Suppressor macrophage treated with lipopolysaccharide for 1 hour (primary cell): ENCODE results near the gene IFT122.
"Not testable (repeated sequence)": the region's sequence is repeated elsewhere in the genome, so short reads cannot be mapped to it uniquely, and the experiment has no call there.

ENCODE experiments used
- DNase-seq, 3 donors: peaks; one replicate each; pipeline ENCODE4 v3.0.0-alpha.2; 2020 to 2022

IFT122 gene

DNA sequence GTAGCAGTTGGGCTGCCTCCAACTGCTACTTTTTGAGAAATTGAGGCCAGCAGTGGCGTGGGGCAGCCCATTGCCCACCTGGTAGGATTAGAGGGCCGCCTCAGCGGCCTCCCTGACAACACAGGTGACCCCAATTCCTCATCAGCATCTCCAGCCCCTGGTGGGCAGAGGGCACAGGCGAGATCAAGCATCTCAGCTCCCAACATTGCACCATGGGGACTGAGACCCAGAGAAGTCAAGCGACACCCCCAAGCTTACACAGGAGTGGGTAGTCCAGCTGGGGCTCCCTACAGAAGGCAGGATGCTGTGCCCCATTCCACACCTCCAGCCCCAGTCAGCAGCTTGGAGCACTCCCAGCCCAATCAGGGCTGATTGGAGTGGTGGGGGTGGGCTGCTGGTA, 102.7 kb downstream of the IFT122 start:
- DNase-seq: no peak

DNA sequence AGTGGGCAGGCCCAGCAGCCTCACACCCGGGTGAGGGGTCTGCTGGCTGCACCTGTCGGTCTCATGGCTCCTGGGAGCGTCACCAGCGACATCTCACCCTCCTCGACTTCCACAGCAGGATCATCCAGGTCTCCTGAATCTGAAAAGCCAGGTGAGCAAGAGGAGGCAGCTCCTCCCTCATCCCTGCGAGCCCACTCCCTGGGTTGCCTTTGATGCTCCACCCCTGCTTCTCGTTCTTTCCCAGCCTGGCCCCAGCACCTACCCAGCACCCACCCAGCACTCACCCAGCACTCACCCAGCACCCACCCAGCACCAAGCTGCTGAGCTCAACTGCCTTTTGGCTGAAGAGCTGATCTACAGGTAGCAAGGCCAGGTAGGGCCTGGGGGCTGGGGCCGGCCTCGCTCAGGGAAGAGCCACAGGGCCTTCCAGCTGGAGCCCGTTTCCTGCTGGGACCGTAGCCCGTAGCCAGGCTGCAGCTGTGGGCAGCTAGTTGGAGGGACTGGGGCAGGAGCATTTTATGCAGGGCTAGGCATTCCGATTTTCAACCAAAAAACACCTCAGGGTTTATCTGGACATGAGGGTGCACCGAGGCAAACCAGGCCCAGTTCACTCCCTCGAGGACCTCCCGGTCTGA, 103.2 kb downstream of the IFT122 start, which contains the start of gene H1-8:
Gene H1-8 (plus strand): TSS at position 20 of the 635 bp plus-strand sequence. CDS start 44 bp downstream, at position 64.
- DNase-seq: no peak

DNA sequence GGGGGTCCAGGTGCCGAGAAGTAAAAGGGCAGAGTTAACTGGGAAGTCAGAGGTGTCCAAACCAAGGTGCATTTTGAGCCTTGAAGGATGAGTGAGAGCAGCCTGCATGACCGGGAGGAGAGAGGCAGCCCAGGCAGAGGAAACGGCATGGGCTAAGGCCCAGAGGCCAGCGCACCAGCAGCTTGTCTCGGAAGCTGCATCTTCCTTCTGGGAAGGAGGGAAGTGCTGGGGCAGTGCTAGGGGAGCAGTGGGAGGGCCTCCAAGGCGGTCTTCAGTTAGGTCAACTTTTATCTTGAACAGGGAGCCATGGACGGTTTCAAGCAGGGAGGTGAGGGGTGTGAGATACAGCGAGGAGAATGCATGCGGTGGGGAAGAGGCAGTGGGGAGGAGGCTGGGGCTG, 104.0 kb downstream of the IFT122 start:
- DNase-seq: no peak

DNA sequence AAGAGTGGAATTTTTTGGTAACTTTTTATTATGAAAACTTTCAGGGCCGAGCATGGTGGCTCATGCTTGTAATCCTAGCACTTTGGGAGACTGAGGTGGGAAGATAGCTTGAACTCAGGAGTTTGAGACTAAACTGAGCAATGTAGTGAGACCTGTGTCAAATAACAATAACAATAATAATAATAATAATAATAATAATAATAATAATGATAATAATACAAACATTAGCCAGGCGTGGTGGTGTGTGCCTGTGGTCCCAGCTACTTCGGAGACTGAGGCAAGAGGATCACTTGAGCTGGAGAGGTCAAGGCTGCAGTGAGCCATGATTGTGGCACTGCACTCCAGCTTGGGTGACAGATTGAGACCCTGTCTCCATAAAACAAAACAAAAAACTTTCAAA, 105.9 kb downstream of the IFT122 start:
- DNase-seq: not testable (repeated sequence)

DNA sequence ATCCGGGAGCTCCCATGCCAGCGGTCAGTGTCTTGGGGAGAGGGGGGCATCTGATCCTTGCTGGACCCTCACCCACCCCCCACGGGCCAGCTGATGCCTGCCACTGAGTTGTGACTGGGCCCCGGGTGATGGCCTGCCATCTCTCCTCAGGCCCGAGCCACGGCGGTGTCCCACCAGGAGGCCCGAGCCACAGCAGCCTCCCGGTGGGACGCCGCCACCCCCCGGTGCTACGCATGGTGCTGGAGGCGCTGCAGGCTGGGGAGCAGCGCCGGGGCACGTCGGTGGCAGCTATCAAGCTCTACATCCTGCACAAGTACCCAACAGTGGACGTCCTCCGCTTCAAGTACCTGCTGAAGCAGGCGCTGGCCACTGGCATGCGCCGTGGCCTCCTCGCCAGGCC, 107.2 kb downstream of the IFT122 start:
- no peak for DNase-seq

DNA sequence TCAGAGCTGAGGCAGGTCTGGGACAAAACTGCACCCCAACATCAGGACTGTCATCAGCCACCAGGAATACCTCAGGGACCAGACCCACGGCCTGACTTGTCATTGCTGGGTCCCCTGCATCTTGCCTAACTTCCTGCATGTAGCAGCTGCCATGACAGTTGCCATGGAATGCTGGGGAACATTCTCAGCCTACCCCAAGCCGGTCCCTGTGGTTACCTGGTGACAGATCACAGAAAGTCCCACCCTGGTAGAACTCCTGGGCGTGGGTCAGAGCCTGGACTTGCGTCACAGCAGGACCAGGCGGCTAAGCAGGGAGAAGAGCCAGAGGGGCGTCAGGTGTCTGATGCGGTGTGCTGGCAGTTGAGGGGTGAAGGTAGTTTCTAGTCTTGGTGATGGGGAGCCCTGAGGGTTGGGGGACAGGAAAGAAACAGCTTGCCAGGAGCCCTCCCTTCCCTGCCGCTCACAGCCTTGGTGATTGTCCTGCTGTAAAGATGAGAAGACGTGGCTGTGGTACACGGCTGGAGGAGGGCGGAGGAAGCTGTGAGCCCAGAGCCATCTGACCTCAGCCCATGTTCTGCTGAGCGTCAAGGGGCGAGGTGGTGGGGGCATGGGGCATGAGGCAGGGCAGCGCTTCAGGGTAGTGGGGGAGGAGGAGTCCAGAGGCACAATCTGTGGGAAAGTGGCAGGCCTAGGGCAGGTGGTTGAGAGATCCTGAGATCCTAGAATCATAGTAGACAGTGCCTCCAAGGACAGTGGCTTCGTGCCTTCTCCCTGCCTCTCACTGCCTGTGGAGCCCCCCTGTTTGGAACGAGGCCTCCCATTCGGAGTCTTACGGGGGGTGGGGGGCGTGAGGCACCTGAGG, 108.3 kb downstream of the IFT122 start:
- DNase-seq: no peak

DNA sequence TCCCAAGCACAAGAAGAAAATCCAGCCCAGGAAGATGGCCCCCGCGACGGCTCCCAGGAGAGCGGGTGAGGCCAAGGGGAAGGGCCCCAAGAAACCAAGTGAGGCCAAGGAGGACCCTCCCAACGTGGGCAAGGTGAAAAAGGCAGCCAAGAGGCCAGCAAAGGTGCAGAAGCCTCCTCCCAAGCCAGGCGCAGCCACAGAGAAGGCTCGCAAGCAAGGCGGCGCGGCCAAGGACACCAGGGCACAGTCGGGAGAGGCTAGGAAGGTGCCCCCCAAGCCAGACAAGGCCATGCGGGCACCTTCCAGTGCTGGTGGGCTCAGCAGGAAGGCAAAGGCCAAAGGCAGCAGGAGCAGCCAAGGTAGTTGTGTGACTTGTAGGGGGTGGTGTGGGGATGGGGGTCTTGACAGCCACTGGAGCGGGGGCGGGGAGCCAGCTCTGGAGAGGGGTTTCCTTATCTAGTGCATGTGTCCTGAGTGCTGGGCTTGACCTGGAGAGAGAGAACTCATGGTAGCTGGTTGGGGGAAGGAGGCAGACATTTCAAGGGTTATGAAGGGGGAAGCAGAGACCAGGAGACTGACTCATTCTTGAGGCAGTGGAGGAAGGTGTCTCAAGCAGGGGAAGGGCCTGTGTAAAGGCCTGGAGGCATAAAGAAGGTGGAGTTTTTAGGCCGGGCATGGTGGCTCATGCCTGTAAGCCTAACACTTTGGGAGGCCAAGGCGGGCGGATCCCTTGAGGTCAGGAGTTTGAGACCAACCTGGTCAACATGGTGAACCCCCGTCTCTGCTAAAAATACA, 109.2 kb downstream of the IFT122 start:
- DNase-seq: peak; percentile 57 to 71 (median 64)

DNA sequence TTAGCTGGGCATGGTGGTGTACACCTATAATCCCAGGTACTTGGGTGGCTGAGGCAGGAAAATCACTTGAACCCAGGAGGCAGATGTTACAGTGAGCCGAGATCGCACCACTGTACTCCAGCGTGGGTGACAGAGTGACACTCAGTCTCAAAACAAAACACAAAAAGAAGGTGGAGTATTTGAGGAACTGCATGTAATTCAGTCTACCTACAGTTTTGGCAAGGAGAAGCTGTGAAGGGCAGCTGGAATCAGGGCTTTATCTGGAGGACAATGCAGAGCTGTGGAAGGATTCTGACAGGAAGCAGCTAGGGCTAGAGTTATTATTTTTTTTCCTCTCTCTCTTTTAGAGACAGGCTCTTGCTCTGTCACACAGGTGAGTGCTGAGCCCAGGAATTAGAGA, 109.8 kb downstream of the IFT122 start:
- DNase-seq: no peak

DNA sequence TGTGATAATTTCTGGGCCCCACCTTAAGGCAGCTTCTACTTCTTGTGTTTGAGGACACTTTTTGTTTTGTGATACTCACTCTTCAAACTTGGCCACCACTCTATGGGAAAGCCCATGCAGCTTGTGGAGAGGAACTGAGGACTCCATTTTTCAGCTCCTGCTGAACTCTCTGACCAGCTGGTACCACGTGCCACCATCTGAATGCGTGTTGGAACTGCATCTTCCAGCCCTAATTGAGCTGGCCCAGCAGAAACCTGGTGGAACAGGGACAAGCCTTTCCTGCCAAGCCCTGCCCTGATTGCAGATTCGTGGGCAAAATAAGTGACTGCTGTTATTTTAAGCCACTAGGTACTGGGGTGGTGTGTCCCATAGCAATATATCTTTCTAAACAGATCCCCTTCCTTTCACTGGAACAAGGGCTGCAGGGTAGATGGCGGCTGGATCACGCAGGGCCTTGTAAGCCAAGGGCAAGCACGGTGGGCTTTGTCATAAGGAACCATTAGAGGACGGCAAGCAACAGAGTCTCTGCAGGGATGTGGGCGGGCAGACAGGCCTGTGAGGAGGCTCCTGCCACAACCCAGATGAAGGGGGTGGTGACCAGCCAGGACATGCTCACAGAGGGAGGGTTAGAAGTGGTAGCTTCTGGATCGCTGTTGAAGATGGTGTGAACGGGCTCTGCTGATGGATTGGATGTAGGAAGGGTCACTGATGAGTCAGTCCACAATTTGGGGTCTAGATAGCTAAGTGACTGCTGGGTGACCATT, 112.4 kb downstream of the IFT122 start:
- no peak for DNase-seq

DNA sequence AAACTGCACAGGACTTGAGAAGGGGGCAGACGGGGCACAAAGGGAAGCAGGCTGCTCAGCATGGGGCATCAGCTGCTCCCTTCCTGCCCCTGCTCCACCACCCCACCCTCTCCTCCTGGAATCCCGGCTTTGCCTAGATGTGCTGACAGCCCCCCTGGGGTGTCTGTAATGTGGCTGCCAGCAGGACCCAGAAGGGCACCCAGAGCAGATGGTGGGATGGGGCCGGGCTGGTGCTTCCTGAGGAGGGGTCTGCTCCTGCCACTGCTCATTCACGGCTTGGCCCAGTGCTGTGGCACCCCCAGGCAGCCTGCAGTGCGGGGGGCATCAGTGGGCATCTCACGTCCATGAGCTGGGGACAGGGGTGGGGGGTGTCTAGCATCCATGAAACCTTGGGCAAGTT, 113.1 kb downstream of the IFT122 start:
- DNase-seq: no peak

DNA sequence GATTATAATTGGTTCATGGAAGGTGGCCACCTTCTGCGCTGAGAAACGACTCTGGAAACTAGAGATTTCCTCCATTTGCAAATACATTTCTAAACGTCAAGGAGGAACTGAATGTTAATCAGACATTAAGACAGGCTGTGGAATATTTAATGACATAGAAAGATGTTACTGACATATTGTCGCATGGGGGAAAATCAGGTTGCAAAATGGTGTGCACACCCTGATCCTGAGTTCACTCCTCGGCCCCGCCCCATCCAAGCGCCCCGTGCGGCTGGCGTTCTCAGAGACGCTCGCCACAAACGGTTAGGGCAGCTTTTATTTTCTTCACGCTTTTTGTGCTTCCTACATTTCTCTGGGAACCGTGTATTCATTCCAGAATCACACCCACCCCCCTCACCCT, 113.7 kb downstream of the IFT122 start:
- peak; percentile 65 to 79 (median 74) for DNase-seq

DNA sequence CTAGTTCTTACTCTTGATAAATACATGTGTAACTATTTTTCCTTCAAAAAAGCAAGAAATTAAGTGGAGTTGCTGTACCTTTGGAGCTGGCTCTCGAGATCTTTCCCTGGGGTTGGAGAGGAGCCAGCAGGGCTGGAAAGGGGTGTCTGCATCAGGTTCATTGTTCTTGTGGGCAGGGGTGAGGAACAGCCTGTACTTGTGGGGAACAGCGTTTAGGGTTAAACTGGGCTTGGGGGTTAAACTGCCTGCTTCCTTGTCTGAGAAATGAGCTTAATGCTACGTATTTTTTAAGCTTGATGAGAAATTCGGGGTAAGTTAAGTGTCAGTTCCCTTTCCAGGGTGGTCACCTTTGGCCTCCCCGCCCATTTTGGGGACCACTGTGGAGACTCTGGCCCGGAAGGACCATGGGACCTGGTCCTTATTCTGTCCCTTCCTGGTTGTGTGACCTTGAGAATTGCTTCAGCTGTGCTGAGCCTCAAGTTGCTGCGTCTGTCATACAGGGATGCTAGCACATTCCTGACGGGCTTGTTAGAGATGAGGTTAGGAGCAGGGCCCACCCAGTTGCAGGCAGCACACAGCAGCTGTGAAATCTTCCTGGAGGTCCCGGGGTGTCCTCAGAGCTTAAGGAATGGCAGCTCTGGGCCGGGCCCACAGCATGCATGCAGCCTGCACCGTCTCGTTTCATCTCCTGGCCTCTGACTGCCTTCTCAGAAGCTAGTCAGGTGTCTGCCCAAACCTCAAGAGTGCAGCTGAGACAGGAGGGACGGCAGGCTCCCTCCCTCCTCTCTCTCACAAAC, 114.5 kb downstream of the IFT122 start:
- no peak for DNase-seq

DNA sequence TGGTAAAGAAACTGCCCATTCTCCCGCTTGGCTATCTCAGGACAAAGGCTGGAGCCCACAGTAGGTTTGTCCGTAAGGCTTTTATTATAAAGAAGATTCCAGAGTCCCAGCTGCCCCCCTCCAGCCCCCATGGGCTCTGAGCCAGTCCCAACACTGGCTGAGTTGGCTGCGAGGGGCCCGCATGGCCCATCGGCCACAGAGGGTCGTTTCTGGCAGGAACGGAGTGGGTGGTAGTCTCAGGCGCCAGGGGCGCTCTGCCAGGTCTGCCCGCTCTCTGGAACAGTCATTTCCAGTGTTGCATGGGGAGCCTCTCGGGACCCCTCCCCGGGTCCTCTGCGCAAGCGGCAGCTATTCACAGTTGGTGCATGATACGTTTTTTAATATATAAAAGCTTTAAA, 115.1 kb downstream of the IFT122 start:
- DNase-seq: no peak

DNA sequence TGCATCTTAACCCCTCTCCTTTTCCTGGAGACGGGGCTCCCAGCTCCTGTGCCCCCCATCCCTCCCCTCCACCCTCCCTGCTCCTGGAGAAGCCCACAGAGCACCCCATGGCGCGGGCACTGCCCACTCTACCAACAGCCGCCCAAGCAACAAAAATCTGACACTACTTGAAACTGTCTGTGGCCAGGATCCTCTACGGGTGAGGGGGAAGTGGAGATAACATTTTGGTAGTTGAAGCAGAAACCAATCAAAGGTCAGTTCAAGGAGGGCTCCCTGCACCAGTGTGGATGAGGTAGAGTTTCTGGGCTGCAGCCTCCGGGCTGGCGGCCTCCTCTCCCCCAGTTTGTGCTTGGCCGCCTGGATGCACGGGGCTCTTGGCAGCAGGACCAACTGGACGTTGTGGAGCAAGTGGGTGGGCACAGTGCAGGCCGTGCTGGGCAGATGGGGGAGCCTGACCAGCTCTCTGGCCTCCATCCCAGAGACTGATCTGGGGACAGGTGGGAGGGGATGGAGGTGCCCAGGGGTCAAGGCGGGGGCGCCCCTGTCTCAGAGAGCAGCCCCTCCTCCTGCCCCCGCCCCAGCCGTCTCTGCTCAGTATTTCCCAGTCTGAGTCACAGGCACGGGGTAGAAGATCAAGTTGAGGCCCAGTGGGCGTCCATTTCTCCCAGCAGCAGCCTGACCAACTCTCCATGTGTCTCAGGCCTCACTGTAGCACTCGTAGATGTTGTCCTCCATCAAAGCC, 115.8 kb downstream of the IFT122 start:
- peak; percentile 47 to 57 (median 48) for DNase-seq

DNA sequence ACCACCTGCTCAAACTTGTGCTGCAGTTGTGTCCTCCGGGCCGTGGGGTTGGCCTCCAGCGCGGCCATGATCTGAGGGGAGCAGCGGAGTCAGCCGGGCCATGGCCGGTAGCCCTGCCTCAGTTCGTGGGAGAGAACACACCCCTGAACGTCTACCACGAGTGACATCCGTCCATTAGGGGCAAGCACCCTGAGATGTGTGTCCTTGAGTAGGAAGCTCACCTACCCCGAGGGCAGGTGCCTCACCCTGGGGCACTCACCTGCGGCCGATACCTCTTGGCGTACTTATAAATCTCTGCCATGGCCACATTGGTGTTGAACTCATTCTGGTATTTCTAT, 116.3 kb downstream of the IFT122 start:
- DNase-seq: no peak

DNA sequence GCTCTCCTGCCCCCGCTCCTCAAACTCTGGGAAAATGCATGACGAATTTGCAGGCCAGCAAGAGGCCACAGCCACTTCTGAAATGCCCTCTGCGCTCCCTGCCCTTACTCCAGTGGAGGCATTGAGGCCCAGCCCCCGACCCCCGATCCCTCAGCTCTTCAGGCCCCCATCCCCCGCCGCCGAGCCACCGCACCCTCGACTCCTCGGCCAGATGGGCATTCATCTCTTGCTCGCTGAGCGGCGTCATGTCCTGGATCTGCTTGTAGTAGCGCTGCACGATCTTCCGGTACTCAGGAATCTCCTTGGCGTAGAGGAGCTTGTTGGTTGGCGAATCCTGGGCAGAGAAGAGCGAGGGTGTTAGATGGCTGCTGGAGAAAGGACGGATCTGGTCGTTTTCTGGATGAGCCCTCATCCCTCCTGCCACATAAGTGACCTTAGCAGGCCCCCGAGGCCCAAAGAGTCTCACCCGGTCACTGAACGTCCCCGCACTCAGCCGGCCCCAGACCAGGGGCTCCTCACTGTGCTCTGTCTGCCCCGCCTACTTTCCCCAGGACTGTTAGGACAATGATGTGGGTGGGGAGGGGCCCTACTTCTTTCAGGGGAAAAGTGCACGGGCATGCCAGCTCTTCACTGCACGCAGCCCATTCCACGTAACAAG, 117.0 kb downstream of the IFT122 start:
- no peak for DNase-seq

DNA sequence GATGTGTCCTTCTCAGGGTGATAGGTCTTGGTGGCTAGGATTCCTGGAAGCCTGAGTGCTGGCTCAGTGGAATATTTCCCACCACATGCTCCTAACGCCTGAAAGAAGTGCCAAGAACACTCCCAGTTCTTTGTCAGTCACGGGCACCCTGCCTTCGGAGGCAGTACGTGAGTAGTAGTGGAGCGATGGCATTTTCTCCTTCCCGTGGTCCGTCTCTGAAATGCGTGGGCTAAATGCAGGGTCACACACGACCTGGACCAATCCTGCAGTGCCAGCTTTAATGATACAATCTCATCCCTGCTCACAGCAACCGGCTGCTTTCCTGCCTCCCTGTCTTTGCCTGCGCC, 117.5 kb downstream of the IFT122 start:
- DNase-seq: no peak

DNA sequence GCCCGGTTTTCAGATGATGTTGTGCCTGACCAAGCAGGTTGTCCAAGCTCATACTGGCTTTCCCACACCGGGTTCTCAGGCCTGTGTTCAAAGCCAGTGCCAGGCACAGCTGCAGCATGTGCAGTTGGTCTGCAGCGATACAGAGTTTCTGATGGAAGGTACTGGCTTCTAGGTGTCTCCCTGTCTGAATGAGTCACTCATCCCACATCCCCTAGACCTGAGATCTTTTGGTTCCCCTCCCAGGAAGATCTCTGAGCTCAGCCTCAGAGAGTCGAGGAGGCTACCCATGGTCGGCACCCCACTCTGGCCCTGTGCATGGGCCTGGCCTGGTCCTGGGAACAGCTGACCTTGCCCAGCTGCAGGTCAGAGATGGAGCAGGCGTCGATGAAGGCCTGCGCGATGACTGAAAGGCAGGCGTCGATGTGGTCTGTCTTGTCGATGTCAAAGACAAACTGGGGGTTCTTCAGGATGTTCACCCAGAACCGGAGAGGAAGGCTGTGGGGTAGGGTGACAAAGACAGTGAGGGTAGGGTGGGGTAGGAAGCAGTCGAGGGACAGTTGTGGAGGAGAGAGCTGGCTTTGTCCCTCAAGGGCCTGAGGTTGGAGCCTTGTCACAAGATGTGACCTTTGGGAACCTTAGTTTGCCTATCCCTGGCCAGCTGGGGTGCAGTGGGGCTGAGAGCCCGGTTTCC, 118.2 kb downstream of the IFT122 start:
- DNase-seq: no peak

DNA sequence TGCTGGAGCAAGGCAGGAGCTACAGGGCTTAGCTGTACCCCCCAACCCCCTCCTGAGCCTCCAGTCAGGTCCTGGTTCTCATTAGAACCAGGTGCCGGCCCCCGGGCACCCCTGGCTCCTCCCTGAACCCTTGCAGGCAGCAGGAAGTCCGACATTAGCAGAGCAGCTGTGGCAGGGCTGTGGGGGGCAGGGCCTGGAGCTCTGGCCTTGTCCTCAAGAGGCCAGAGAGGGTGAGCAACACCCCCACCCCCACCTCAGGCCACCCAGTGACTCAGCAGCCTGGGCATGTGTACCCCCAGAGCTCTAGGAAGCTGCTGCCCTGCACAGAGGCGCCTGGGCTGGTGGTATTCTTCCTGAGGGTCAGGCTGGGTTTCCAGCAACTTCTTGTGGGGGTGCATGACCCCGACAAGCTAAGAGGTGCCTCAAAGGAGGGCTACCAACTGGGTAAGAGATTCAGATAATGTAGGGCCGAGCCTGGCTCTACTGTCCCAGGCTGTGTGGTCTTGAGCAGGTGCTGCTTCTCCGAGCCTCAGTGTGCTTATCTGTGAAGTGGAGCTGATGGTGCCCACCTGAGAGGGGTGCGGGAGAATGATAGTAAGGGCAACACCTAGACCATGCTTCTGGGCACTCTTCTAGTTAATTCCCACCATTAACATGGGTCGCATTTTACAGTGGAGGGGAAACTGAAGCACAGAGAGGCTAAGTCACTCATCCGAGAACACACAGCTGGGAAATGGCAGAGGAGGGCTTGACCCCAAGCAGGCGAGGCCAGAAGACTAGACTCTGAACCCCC, 118.9 kb downstream of the IFT122 start:
- peak in 2 of 3 donors; percentile 32 to 42 for DNase-seq
